Glutamatergic neuron (in vitro differentiated cells): ENCODE results near the gene LARP1. TPM values are rescaled to one million over a fixed set of nuclear protein-coding genes. Genes with fewer than 3 reads are reported as not detected.
"Not testable (repeated sequence)": the region's sequence is repeated elsewhere in the genome, so short reads cannot be mapped to it uniquely, and the experiment has no call there.

Experiments
- DNase-seq: peaks from one replicate; pipeline ENCODE4 v3.0.0; 2022
- H3K27ac Mint-ChIP-seq: one replicate; pipeline ENCODE4 v1.8.0; 2020; ENCODE audit warnings: mild to moderate bottlenecking, mixed read lengths, inconsistent platforms; ENCODE audit not compliant: unreplicated experiment
- H3K27me3 Mint-ChIP-seq: one replicate; pipeline ENCODE4 v1.8.0; 2020; ENCODE audit warnings: mild to moderate bottlenecking, moderate library complexity, mixed read lengths, inconsistent platforms; ENCODE audit not compliant: unreplicated experiment
- H3K36me3 Mint-ChIP-seq: one replicate; pipeline ENCODE4 v1.8.0; 2020; ENCODE audit warnings: mild to moderate bottlenecking, mixed read lengths, inconsistent platforms; ENCODE audit not compliant: unreplicated experiment
- H3K4me1 Mint-ChIP-seq: one replicate; pipeline ENCODE4 v1.8.0; 2020; ENCODE audit warnings: mild to moderate bottlenecking, low read depth, mixed read lengths, inconsistent platforms; ENCODE audit not compliant: unreplicated experiment
- H3K4me3 Mint-ChIP-seq: one replicate; pipeline ENCODE4 v1.8.0; 2020; ENCODE audit warnings: mild to moderate bottlenecking, mixed read lengths, inconsistent platforms; ENCODE audit not compliant: unreplicated experiment
- H3K9me3 Mint-ChIP-seq: one replicate; pipeline ENCODE4 v1.8.0; 2020; ENCODE audit warnings: mild to moderate bottlenecking, moderate library complexity, mixed read lengths, inconsistent platforms; ENCODE audit not compliant: unreplicated experiment
- CTCF ChIP-seq: fragments of 200-600 bp; sonication (generic); IDR thresholded peaks from one replicate; pipeline ENCODE4 v1.5.0; 2021; ENCODE audit not compliant: partially characterized antibody, unreplicated experiment
- total RNA-seq: library from RNA; stranded (reverse); fragmentation: NEBNext Ultra II Directional; extraction: Animal tissue kit (Norgen Biotek cat#: 25700); gene quantifications from one replicate; pipeline ENCODE4 v1.2.1, GENCODE V29; 2021; ENCODE audit not compliant: unreplicated experiment

LARP1 gene
- total RNA-seq, 1 donor from 2014 or later: 199 TPM

DNA sequence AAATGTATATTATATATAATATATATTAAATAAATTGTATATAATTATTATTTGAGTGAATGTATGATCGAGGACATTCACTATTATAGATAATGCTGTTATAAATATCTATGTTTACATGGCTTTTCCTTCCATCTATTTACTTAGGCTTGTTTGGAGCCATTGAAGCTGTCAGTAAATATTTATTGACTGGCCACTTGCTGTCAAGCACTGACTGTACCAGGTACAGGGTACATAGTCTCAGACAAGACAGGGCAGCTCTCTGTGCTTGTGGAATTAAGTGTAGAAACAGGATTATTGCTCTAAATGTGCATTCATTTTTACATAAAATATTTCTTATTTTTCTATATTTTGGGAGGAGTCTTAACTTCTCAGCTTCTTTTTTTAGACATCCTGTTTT, 78.9 kb downstream of the LARP1 start:
- Mint-ChIP-seq H3K27me3 (peaks cover 1% of the 10 kb centered on the region), H3K4me1 (peaks cover 4% of the 10 kb centered on the region), H3K27ac (no peak overlapping the region), H3K4me3 (no peak overlapping the region), H3K36me3 (no peaks in the 10 kb centered on the region), H3K9me3 (no peaks in the 10 kb centered on the region)
- TF ChIP-seq CTCF: no peak
- no peak for DNase-seq

DNA sequence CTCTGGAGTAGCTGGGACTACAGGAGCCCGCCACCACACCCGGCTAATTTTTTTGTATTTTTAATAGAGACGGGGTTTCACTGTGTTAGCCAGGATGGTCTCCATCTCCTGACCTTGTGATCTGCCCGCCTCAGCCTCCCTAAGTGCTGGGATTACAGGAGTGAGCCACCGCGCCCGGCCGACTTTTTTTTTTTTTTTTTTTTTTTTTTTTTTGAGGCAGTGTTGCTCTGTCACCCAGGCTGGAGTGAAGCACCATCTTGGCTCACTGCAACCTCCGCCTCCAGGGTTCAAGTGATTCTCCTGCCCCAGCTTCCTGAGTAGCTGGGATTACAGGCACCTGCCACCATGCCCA, 80.5 kb downstream of the LARP1 start:
- H3K36me3 Mint-ChIP-seq, H3K9me3 Mint-ChIP-seq, DNase-seq, H3K27ac Mint-ChIP-seq, H3K27me3 Mint-ChIP-seq, H3K4me3 Mint-ChIP-seq, H3K4me1 Mint-ChIP-seq: not testable (repeated sequence)

DNA sequence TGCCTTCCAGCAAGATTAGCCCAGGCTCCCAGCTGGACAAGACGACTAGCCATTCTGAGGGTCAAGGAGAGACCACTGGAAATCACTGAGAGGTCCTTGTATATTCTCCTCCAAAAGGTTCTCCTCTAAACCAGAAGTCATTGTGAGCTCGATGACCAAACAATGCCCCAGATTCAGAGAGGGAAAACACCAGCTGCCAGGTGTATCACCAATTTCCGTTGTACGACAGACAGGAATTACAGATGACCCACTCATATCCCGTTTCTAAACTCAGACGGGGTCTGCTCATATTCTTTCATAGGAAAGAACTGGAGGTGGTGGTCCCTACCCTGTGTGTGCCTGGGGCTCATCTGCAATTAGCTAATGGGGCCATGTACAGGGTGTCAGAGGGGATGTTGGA, 81.0 kb downstream of the LARP1 start:
- TF ChIP-seq CTCF: no peak
- Mint-ChIP-seq H3K36me3 (no peaks in the 10 kb centered on the region), H3K9me3 (no peaks in the 10 kb centered on the region), H3K27me3 (peaks cover 1% of the 10 kb centered on the region), H3K4me3 (no peak overlapping the region), H3K27ac (no peak overlapping the region), H3K4me1 (peaks cover 4% of the 10 kb centered on the region)
- DNase-seq: no peak

- Mint-ChIP-seq H3K36me3 (no peaks in the 10 kb centered on the region), H3K9me3 (no peaks in the 10 kb centered on the region), H3K27me3 (peaks cover 1% of the 10 kb centered on the region), H3K27ac (no peak overlapping the region), H3K4me1 (peaks cover 4% of the 10 kb centered on the region), H3K4me3 (no peak overlapping the region)
- DNase-seq: no peak
- no peak for TF ChIP-seq CTCF
Measured at GRCh38 chr5:154837009-154837901, 82.1 kb downstream of the LARP1 start.

- no peaks in the 10 kb centered on the region for H3K27me3 Mint-ChIP-seq
- H3K27ac Mint-ChIP-seq: no peak overlapping the region
- H3K4me3 Mint-ChIP-seq: no peak overlapping the region
- no peaks in the 10 kb centered on the region for H3K36me3 Mint-ChIP-seq
- DNase-seq: no peak
- no peaks in the 10 kb centered on the region for H3K4me1 Mint-ChIP-seq
- no peak for TF ChIP-seq CTCF
- H3K9me3 Mint-ChIP-seq: no peaks in the 10 kb centered on the region
Measured at GRCh38 chr5:154840435-154841272, 85.5 kb downstream of the LARP1 start.
